Measurements from ENCODE around the gene DIS3L2.

GRCh38 chr2:231951452-231952035 lies 10.0 kb upstream of the DIS3L2 start:
- TF ChIP-seq CTCF (IDR thresholded peaks at IDR 0.05) (no peak), POLR2A (IDR thresholded peaks at IDR 0.05) (no peak)
